SHP77 (cell line): ENCODE measurements around the gene CD200R1L.
A peak's percentile ranks its signal among the peaks of the same experiment; 100 is the strongest.

Experiments
- DNase-seq, 2 experiments: peaks; one replicate each; lab custom pipeline; 2025; lab: John Stamatoyannopoulos, UW

Gene CD200R1L

GRCh38 chr3:112786881-112787579 lies 59.6 kb downstream of the CD200R1L start:
- DNase-seq: no peak

- no peak for DNase-seq
These were observed 60.6 kb downstream of the CD200R1L start for GRCh38 chr3:112786002-112786590.

- no peak for DNase-seq
These were observed 61.2 kb downstream of the CD200R1L start for GRCh38 chr3:112785321-112786001.

- DNase-seq: no peak
These were observed 64.2 kb downstream of the CD200R1L start for GRCh38 chr3:112782491-112782890.

DNA sequence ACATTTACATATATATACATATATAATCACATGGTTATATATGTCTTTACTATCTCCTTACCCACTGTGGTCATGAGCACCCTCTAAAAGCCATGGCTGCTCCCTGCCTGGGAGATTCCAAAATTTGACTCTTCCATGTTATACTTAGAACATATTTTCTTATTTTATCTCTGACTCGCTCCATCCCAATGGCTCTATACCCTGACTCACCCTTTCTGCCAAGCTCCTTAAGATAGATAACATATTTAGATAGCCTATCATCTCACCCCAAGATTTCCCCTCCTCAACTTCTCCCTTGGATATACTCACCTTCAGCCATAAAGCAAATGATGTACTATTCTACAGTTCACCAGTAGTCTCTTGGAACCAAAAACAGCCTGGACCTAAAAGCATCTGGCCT lies 65.1 kb downstream of the CD200R1L start:
- no peak for DNase-seq

GRCh38 chr3:112779558-112780480 lies 66.8 kb downstream of the CD200R1L start:
- DNase-seq: no peak

- no peak for DNase-seq
These were observed 67.7 kb downstream of the CD200R1L start for GRCh38 chr3:112779011-112779410.

DNA sequence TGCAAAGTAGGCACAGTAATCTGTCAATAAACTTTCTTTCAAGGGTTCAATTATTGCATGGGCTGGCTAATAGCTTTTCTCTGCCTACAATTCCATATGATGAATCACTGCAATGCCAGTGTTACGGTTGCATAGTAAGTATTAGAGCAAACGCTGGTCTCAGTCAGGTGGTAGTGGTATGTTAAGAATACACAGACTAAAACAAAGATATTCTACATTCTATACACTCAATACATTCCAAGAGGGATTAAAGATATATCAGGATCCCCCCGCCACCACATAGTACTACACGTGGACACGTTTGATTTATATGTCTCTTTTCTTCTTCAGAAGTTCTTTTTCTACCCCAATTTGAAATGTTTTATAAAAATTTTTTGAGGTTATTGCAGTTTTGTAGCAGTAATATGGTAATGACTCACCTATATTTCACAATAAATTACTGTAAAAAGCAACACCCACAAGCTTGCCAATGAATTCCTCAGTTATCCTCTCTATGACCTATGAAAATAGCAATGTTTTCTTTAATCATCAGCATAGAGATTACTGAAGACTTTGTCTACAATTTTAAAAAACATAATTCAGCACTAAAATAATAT lies 68.2 kb downstream of the CD200R1L start:
- no peak for DNase-seq

GRCh38 chr3:112777811-112778210 lies 68.9 kb downstream of the CD200R1L start:
- no peak for DNase-seq

GRCh38 chr3:112776836-112777235 lies 69.8 kb downstream of the CD200R1L start:
- no peak for DNase-seq

- DNase-seq: no peak
These were observed 70.7 kb downstream of the CD200R1L start for GRCh38 chr3:112776000-112776399.

- no peak for DNase-seq
These were observed 71.5 kb downstream of the CD200R1L start for GRCh38 chr3:112775011-112775742.

GRCh38 chr3:112774293-112774926 lies 72.3 kb downstream of the CD200R1L start:
- no peak for DNase-seq

GRCh38 chr3:112773864-112774263 lies 72.8 kb downstream of the CD200R1L start:
- DNase-seq: peak in 1 of 2 experiments; percentile 38

GRCh38 chr3:112770951-112771350 lies 75.7 kb downstream of the CD200R1L start:
- DNase-seq: no peak

GRCh38 chr3:112770032-112770626 lies 76.5 kb downstream of the CD200R1L start:
- no peak for DNase-seq

GRCh38 chr3:112769286-112769978 lies 77.2 kb downstream of the CD200R1L start:
- no peak for DNase-seq

DNA sequence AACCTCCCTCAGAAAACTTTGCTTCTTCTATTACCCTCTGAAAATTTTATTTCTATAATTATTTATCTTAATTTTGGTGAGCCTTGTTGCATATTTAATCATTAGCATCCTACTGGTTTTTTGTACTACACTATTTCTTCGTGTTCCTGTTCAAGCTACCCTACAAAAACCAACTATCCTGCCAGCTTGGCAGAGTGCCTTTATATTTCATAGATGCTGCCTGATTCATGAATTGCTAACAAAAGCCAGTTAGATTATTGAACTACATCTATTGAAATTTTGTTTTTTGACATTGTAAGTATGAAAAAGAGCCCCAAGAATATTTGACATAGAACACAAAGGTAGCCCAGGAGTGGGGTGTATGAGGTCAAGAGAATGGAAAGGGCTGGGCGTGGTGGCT lies 78.9 kb downstream of the CD200R1L start:
- no peak for DNase-seq

DNA sequence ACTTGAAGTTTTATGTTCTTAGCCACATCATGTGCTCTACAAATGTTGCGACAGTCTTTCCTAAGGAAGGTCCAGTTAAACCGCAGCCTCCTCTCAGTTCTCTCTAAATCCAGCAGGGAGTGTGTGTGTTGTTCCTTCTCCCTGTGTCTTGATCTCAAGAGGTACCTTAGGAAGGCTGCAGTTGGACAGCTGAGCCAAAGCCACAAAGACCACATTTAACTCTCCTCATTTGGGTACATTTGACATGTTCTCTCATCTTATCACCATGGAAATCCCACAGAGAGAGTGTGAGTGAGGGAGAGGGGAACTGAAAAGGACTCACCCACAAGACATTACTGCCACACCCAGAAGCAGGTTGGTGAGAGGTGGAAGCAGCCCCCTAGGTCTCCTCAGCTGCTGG lies 79.5 kb downstream of the CD200R1L start:
- no peak for DNase-seq
